SK-N-SH treated with all-trans-retinoic acid at 6 μM for 48 hours (cell line): ENCODE data around the gene WDR20.
"Not testable (repeated sequence)": the region's sequence is repeated elsewhere in the genome, so short reads cannot be mapped to it uniquely, and the experiment has no call there.

Source experiments
- ATAC-seq: fragments of 200-7000 bp; cut with Tn5 transposase; 3 replicates; pipeline ENCODE4 v1.9.1; 2020; ENCODE audit warnings: mild to moderate bottlenecking, moderate library complexity
- BACH2 ChIP-seq: fragments of 250-450 bp; sonication (Bioruptor Pico); IDR thresholded peaks from 2 replicates; pipeline ENCODE4 v1.9.0; 2021; ENCODE audit warnings: mild to moderate bottlenecking, borderline replicate concordance
- CSDC2 ChIP-seq: fragments of 250-450 bp; sonication (Bioruptor Pico); IDR thresholded peaks from 2 replicates; pipeline ENCODE4 v1.5.0; 2020; ENCODE audit warnings: mild to moderate bottlenecking, moderate library complexity
- ESRRG ChIP-seq: fragments of 250-450 bp; sonication (Bioruptor Pico); IDR thresholded peaks from 2 replicates; pipeline ENCODE4 v1.6.1; 2021; ENCODE audit warnings: mild to moderate bottlenecking
- GLIS3 ChIP-seq: fragments of 250-450 bp; sonication (Bioruptor Pico); IDR thresholded peaks from 2 replicates; pipeline ENCODE4 v1.5.0; 2020; ENCODE audit warnings: mild to moderate bottlenecking, moderate library complexity
- ISL1 ChIP-seq: fragments of 250-450 bp; sonication (Bioruptor Pico); IDR thresholded peaks from 2 replicates; pipeline ENCODE4 v2.1.2; 2022; ENCODE audit warnings: mild to moderate bottlenecking, moderate library complexity
- OSR1 ChIP-seq: fragments of 250-450 bp; sonication (Bioruptor Pico); IDR thresholded peaks from 2 replicates; pipeline ENCODE4 v1.8.0; 2022; ENCODE audit warnings: moderate library complexity, mild to moderate bottlenecking, inconsistent platforms
- RARB ChIP-seq: fragments of 250-450 bp; sonication (Bioruptor Pico); IDR thresholded peaks from 2 replicates; pipeline ENCODE4 v1.8.0; 2021; ENCODE audit warnings: mild to moderate bottlenecking, moderate library complexity
- SNAI2 ChIP-seq: fragments of 250-450 bp; sonication (Bioruptor Pico); IDR thresholded peaks from 2 replicates; pipeline ENCODE4 v1.5.0; 2020; ENCODE audit warnings: mild to moderate bottlenecking, moderate library complexity
- TCF4 ChIP-seq: fragments of 250-450 bp; sonication (Bioruptor Pico); IDR thresholded peaks from 2 replicates; pipeline ENCODE4 v1.8.0; 2021; ENCODE audit warnings: mild to moderate bottlenecking, moderate library complexity, borderline replicate concordance
- TOX ChIP-seq: fragments of 250-450 bp; sonication (Bioruptor Pico); IDR thresholded peaks from 2 replicates; pipeline ENCODE4 v1.8.0; 2021; ENCODE audit warnings: mild to moderate bottlenecking, moderate library complexity, borderline replicate concordance
- ZFP3 ChIP-seq: fragments of 250-450 bp; sonication (Bioruptor Pico); IDR thresholded peaks from 2 replicates; pipeline ENCODE4 v1.5.0; 2020; ENCODE audit warnings: mild to moderate bottlenecking, moderate library complexity
- ZFP30 ChIP-seq: fragments of 450-650 bp; formaldehyde crosslinking; IDR thresholded peaks from 2 replicates; pipeline ENCODE4 v1.5.0; 2022; ENCODE audit warnings: mild to moderate bottlenecking, moderate library complexity
- ZNF565 ChIP-seq: fragments of 450-650 bp; formaldehyde crosslinking; conservative IDR thresholded peaks from 2 replicates; pipeline ENCODE4 v1.5.0; 2020; ENCODE audit warnings: low read depth, mild to moderate bottlenecking, moderate library complexity
- ZNF70 ChIP-seq: fragments of 450-650 bp; formaldehyde crosslinking; IDR thresholded peaks from 2 replicates; pipeline ENCODE4 v1.5.0; 2020; ENCODE audit warnings: mild to moderate bottlenecking, moderate library complexity
- ZNF8 ChIP-seq: fragments of 450-650 bp; formaldehyde crosslinking; IDR thresholded peaks from 2 replicates; pipeline ENCODE4 v1.5.0; 2020; ENCODE audit warnings: mild to moderate bottlenecking, moderate library complexity
- TF ChIP-seq, protein P1 (sequence below): fragments of 250-450 bp; sonication (Bioruptor Pico); IDR thresholded peaks from 2 replicates; pipeline ENCODE4 v1.5.1; 2020; ENCODE audit warnings: low read depth, mild to moderate bottlenecking, moderate library complexity
- TF ChIP-seq, protein P2 (sequence below): fragments of 250-450 bp; sonication (Bioruptor Pico); IDR thresholded peaks from 2 replicates; pipeline ENCODE4 v1.5.0; 2020; ENCODE audit warnings: mild to moderate bottlenecking, moderate library complexity
- TF ChIP-seq, protein P3 (sequence below): fragments of 250-450 bp; sonication (Bioruptor Pico); IDR thresholded peaks from 2 replicates; pipeline ENCODE4 v1.5.1; 2021; ENCODE audit warnings: mild to moderate bottlenecking, moderate library complexity
- TF ChIP-seq, protein P4 (sequence below): fragments of 250-450 bp; sonication (Bioruptor Pico); IDR thresholded peaks from 2 replicates; pipeline ENCODE4 v1.8.0; 2020; ENCODE audit warnings: mild to moderate bottlenecking, moderate library complexity, borderline replicate concordance

WDR20 gene

DNA sequence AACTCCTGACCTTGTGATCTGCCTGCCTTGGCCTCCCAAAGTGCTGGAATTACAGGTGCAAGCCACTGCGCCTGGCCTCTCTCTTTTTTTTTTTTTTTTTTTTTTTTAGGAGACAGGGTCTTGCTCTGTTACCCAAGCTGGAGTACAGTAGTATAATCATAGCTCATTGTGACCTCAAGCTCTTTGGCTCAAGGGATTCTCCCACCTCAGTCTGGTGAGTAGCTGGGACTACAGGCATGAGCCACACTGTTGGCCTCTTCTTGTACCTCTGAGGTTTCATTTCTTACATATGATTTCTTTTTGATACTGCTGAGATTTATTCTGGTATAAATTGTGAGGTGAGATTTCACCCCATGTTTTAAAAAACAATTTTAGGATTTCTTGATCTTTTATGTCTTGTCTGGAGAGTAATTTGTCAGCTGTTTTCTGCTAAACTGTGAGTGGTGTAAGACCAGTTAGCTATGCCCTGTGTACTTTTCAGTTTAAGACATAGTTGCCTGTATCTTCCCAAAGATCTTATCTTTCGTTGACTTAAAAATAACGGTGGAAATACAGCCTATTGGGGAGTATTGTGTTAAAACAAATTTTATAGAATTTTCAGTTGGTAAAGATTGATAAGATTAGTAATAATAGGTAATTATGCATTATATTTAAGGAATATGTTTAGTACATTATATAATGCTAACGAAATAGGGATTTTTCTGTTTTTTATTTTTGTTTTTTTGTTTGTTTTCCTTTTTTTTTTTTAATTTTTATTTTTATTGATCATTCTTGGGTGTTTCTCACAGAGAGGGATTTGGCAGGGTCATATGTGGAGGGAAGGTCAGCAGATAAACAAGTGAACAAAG lies 31.7 kb downstream of the WDR20 start:
- no peak for TF ChIP-seq SNAI2 (CRISPR knock-in tag)
- TF ChIP-seq OSR1: no peak
- TF ChIP-seq GLIS3 (CRISPR knock-in tag): no peak
- peak; percentile 60 for ATAC-seq

DNA sequence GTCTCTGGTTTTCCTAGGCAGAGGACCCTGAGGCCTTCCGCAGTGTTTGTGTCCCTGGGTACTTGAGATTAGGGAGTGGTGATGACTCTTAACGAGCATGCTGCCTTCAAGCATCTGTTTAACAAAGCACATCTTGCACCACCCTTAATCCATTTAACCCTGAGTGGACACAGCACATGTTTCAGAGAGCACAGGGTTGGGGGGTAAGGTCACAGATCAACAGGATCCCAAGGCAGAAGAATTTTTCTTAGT lies 32.2 kb downstream of the WDR20 start:
- not testable (repeated sequence) for ATAC-seq

DNA sequence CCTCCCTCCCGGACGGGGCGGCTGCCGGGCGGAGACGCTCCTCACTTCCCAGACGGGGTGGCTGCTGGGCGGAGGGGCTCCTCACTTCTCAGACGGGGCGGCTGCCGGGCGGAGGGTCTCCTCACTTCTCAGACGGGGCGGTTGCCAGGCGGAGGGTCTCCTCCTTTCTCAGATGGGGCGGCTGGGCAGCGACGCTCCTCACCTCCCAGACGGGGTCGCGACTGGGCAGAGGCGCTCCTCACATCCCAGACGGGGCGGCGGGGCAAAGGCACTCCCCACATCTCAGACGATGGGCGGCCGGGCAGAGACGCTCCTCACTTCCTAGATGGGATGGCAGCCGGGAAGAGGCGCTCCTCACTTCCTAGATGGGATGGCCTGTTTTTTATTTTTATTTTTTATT lies 33.0 kb downstream of the WDR20 start:
- ATAC-seq: not testable (repeated sequence)

DNA sequence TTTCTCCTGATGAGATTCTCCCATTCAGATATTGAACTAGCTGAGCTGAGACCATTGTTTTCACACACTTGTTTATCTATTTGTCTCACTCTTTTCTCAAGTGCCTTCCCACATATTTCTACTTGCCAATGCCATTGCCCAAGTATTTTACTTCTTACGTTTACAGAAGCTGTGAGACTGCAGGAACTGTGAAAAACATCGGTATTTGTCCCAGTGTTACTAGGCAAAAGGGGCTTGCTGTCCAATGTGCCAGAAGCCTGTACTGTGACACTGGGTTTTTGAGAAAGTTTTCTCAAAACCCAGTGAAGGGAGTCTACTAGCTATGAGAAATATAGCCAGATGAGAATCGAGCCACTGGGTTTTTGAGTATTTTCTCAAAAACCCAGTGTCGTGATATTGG lies 37.5 kb downstream of the WDR20 start:
- TF ChIP-seq ZNF565 (CRISPR knock-in tag) (no peak), TCF4 (CRISPR knock-in tag) (no peak), ISL1 (no peak), ZNF8 (CRISPR knock-in tag) (no peak), TOX (CRISPR knock-in tag) (no peak)
- TF ChIP-seq, protein P1, sequence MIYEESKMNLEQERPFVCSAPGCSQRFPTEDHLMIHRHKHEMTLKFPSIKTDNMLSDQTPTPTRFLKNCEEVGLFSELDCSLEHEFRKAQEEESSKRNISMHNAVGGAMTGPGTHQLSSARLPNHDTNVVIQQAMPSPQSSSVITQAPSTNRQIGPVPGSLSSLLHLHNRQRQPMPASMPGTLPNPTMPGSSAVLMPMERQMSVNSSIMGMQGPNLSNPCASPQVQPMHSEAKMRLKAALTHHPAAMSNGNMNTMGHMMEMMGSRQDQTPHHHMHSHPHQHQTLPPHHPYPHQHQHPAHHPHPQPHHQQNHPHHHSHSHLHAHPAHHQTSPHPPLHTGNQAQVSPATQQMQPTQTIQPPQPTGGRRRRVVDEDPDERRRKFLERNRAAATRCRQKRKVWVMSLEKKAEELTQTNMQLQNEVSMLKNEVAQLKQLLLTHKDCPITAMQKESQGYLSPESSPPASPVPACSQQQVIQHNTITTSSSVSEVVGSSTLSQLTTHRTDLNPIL (CRISPR knock-in tag): no peak
- ATAC-seq: no peak

DNA sequence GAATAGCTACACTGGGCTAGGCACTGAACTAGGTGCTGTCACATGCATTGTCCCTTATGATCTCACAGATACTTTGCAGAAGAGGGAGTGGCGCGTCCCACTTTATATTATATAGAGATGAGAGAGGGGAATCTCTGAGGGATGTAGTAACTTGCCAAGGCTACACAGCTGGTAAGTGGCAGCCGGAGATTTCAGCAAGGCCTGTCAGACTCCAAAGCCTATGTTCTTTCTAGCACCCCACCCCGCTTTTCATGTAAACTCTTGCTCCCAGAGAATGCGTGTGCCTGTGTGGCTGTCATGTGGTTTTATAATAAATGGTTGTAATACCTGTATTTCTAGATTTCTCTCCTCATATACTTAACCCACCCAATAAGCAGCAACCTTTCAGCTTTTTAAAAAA lies 39.1 kb downstream of the WDR20 start:
- no peak for TF ChIP-seq GLIS3 (CRISPR knock-in tag)
- TF ChIP-seq CSDC2 (CRISPR knock-in tag): no peak
- no peak for TF ChIP-seq TCF4 (CRISPR knock-in tag)
- TF ChIP-seq BACH2: no peak
- TF ChIP-seq, protein P2, sequence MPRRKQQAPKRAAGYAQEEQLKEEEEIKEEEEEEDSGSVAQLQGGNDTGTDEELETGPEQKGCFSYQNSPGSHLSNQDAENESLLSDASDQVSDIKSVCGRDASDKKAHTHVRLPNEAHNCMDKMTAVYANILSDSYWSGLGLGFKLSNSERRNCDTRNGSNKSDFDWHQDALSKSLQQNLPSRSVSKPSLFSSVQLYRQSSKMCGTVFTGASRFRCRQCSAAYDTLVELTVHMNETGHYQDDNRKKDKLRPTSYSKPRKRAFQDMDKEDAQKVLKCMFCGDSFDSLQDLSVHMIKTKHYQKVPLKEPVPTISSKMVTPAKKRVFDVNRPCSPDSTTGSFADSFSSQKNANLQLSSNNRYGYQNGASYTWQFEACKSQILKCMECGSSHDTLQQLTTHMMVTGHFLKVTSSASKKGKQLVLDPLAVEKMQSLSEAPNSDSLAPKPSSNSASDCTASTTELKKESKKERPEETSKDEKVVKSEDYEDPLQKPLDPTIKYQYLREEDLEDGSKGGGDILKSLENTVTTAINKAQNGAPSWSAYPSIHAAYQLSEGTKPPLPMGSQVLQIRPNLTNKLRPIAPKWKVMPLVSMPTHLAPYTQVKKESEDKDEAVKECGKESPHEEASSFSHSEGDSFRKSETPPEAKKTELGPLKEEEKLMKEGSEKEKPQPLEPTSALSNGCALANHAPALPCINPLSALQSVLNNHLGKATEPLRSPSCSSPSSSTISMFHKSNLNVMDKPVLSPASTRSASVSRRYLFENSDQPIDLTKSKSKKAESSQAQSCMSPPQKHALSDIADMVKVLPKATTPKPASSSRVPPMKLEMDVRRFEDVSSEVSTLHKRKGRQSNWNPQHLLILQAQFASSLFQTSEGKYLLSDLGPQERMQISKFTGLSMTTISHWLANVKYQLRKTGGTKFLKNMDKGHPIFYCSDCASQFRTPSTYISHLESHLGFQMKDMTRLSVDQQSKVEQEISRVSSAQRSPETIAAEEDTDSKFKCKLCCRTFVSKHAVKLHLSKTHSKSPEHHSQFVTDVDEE (CRISPR knock-in tag): no peak
- TF ChIP-seq ZFP3 (CRISPR knock-in tag): no peak
- TF ChIP-seq ISL1: no peak
- ATAC-seq: no peak

DNA sequence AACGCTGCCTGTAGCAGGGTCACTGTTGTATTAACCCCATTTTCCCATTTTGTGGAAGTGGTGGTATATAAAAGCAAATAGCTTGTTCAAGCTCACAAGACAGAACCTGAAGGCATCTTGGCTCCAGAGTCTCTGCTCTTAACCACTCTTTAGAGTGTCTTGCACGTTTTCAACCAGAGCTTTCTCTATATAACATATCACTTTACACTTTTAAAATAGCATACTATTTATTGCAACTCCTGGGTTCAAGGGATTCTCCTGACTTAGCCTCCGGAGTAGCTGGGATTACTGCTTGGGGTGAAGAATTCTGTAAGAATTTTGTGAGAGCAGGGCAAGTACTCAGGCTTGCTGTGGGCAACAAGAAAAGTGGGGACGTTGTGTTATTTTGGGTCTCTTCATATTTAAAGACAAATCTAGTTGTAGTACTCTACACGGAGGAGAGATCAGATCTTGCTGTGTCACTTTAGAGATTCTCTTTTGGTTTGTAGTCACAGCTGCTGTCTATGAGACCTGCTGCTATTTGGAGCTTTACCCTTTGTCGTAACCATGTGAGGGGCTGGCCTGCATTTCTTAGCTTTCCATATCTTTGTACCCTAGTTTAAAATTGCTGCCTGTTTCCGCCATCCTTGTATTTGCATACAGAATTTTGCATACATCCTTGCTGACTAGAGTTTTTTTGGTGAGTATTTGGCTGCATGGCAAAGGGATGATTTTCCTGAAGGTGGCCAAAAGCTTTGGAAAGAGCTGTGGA lies 40.7 kb downstream of the WDR20 start:
- no peak for TF ChIP-seq ZFP30 (CRISPR knock-in tag)
- TF ChIP-seq ISL1: no peak
- TF ChIP-seq, protein P3, sequence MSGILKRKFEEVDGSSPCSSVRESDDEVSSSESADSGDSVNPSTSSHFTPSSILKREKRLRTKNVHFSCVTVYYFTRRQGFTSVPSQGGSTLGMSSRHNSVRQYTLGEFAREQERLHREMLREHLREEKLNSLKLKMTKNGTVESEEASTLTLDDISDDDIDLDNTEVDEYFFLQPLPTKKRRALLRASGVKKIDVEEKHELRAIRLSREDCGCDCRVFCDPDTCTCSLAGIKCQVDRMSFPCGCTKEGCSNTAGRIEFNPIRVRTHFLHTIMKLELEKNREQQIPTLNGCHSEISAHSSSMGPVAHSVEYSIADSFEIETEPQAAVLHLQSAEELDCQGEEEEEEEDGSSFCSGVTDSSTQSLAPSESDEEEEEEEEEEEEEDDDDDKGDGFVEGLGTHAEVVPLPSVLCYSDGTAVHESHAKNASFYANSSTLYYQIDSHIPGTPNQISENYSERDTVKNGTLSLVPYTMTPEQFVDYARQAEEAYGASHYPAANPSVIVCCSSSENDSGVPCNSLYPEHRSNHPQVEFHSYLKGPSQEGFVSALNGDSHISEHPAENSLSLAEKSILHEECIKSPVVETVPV (CRISPR knock-in tag): no peak
- TF ChIP-seq TCF4 (CRISPR knock-in tag): no peak
- TF ChIP-seq CSDC2 (CRISPR knock-in tag): no peak
- TF ChIP-seq ESRRG: no peak
- no peak for TF ChIP-seq RARB
- TF ChIP-seq BACH2: no peak
- TF ChIP-seq ZNF70 (CRISPR knock-in tag): no peak
- ATAC-seq: no peak

DNA sequence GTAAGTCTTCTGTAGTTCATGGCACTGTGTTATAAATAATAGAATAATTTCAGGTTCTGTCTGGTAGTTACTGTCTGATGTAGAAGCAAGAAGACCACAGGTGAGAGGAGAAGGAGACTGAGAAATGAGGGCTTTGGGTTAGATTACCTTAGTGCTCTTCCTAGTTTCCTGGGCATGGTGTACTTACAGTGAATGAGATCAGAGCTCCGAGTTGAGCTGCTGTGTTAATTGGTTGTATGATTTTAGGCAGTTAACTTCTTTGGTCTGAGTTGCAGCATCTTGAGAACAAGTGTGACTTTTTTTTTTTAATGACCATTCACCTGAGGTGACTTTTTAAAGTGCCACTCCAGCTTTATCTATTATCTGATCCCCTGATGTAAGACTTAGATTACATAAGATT lies 41.5 kb downstream of the WDR20 start:
- ATAC-seq: no peak
- TF ChIP-seq, protein P4, sequence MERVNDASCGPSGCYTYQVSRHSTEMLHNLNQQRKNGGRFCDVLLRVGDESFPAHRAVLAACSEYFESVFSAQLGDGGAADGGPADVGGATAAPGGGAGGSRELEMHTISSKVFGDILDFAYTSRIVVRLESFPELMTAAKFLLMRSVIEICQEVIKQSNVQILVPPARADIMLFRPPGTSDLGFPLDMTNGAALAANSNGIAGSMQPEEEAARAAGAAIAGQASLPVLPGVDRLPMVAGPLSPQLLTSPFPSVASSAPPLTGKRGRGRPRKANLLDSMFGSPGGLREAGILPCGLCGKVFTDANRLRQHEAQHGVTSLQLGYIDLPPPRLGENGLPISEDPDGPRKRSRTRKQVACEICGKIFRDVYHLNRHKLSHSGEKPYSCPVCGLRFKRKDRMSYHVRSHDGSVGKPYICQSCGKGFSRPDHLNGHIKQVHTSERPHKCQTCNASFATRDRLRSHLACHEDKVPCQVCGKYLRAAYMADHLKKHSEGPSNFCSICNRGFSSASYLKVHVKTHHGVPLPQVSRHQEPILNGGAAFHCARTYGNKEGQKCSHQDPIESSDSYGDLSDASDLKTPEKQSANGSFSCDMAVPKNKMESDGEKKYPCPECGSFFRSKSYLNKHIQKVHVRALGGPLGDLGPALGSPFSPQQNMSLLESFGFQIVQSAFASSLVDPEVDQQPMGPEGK (CRISPR knock-in tag): no peak
- no peak for TF ChIP-seq TCF4 (CRISPR knock-in tag)
- TF ChIP-seq, protein P1 (CRISPR knock-in tag): no peak
- TF ChIP-seq, protein P3 (CRISPR knock-in tag): no peak
- TF ChIP-seq CSDC2 (CRISPR knock-in tag): no peak
- no peak for TF ChIP-seq ZNF8 (CRISPR knock-in tag)
- no peak for TF ChIP-seq TOX (CRISPR knock-in tag)
- no peak for TF ChIP-seq BACH2
- TF ChIP-seq SNAI2 (CRISPR knock-in tag): no peak
- no peak for TF ChIP-seq ZFP30 (CRISPR knock-in tag)
- TF ChIP-seq ZFP3 (CRISPR knock-in tag): no peak
